Measurements from ENCODE around the gene ALDH1A3. TPM values are rescaled to one million over a fixed set of nuclear protein-coding genes. Genes with fewer than 3 reads are reported as not detected.

Gene ALDH1A3
- total and polyA plus RNA-seq, 4 donors = 0.79 to 8.4 (median 1.4) TPM

GRCh38 chr15:100875976-100876375, 3.7 kb upstream of the ALDH1A3 start:
- peaks cover 3 to 14% (median 7%) of the 10 kb centered on the region in 4 donors for H3K4me1 ChIP-seq (ENCODE audit: control insufficient read depth in 4 of 4, insufficient read depth in 4 of 4, low read length in 3 of 4)
- DNase-seq (ENCODE audit: low spot score) = no peak
- H3K4me3 ChIP-seq (ENCODE audit: low read depth in 1 of 3, low read length in 3 of 3) = no peak overlapping the region
- H3K27ac ChIP-seq (ENCODE audit: low read depth in 1 of 2, low read length in 2 of 2) = no peak overlapping the region
- H3K9me3 ChIP-seq (ENCODE audit: control insufficient read depth in 4 of 4, low read length in 3 of 4) = no peaks in the 10 kb centered on the region
- WGBS = 88% methylated on average over 7 of the region's 7 CpGs
- H3K36me3 ChIP-seq (ENCODE audit: control insufficient read depth in 4 of 4, insufficient read depth in 3 of 4, low read depth in 1 of 4, low read length in 3 of 4) = no peaks in the 10 kb centered on the region
- H3K9ac ChIP-seq (ENCODE audit: low read depth in 1 of 2, low read length in 2 of 2) = no peak overlapping the region
- peaks cover 0 to 10% (median 6%) of the 10 kb centered on the region in 4 donors for H3K27me3 ChIP-seq (ENCODE audit: control insufficient read depth in 4 of 4, insufficient read depth in 4 of 4, low read length in 3 of 4)
- no peak for TF ChIP-seq RXRA (IDR thresholded peaks at IDR 0.05)
- TF ChIP-seq JUND (IDR thresholded peaks at IDR 0.05) = no peak
- TF ChIP-seq MAX (IDR thresholded peaks at IDR 0.05) = no peak

GRCh38 chr15:100877551-100877950, 2.1 kb upstream of the ALDH1A3 start:
- no peak overlapping the region for H3K9ac ChIP-seq (ENCODE audit: low read depth in 1 of 2, low read length in 2 of 2)
- peaks cover 5 to 20% (median 7%) of the 10 kb centered on the region in 4 donors for H3K27me3 ChIP-seq (ENCODE audit: control insufficient read depth in 4 of 4, insufficient read depth in 4 of 4, low read length in 3 of 4)
- peaks cover 3 to 14% (median 7%) of the 10 kb centered on the region in 4 donors for H3K4me1 ChIP-seq (ENCODE audit: control insufficient read depth in 4 of 4, insufficient read depth in 4 of 4, low read length in 3 of 4)
- 72% methylated on average over 10 of the region's 10 CpGs for WGBS
- H3K27ac ChIP-seq (ENCODE audit: low read depth in 1 of 2, low read length in 2 of 2) = no peak overlapping the region
- H3K9me3 ChIP-seq (ENCODE audit: control insufficient read depth in 4 of 4, low read length in 3 of 4) = no peaks in the 10 kb centered on the region
- H3K4me3 ChIP-seq (ENCODE audit: low read depth in 1 of 3, low read length in 3 of 3) = no peak overlapping the region
- DNase-seq (ENCODE audit: low spot score) = no peak
- H3K36me3 ChIP-seq (ENCODE audit: control insufficient read depth in 4 of 4, insufficient read depth in 3 of 4, low read depth in 1 of 4, low read length in 3 of 4) = no peaks in the 10 kb centered on the region
- TF ChIP-seq RAD21 (IDR thresholded peaks at IDR 0.05) (no peak), HNF4A (conservative IDR thresholded peaks at IDR 0.05) (no peak), JUND (IDR thresholded peaks at IDR 0.05) (no peak), NR2F2 (IDR thresholded peaks at IDR 0.05) (no peak), HNF4G (IDR thresholded peaks at IDR 0.05) (no peak), REST (IDR thresholded peaks at IDR 0.05) (no peak), FOXA2 (IDR thresholded peaks at IDR 0.05) (no peak), SP1 (IDR thresholded peaks at IDR 0.05) (no peak), GABPA (IDR thresholded peaks at IDR 0.05 in 1 of 2, conservative IDR thresholded peaks at IDR 0.05 in 1 of 2) (no peak), RXRA (IDR thresholded peaks at IDR 0.05) (no peak), FOXA1 (IDR thresholded peaks at IDR 0.05) (no peak), MAX (IDR thresholded peaks at IDR 0.05) (no peak), EGR1 (IDR thresholded peaks at IDR 0.05; ENCODE audit: low read depth in 2 of 2) (no peak), YY1 (IDR thresholded peaks at IDR 0.05) (no peak), ATF3 (IDR thresholded peaks at IDR 0.05) (no peak), TAF1 (conservative IDR thresholded peaks at IDR 0.05) (no peak)
- TF ChIP-seq, protein P1, sequence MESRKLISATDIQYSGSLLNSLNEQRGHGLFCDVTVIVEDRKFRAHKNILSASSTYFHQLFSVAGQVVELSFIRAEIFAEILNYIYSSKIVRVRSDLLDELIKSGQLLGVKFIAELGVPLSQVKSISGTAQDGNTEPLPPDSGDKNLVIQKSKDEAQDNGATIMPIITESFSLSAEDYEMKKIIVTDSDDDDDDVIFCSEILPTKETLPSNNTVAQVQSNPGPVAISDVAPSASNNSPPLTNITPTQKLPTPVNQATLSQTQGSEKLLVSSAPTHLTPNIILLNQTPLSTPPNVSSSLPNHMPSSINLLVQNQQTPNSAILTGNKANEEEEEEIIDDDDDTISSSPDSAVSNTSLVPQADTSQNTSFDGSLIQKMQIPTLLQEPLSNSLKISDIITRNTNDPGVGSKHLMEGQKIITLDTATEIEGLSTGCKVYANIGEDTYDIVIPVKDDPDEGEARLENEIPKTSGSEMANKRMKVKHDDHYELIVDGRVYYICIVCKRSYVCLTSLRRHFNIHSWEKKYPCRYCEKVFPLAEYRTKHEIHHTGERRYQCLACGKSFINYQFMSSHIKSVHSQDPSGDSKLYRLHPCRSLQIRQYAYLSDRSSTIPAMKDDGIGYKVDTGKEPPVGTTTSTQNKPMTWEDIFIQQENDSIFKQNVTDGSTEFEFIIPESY (IDR thresholded peaks at IDR 0.05) = no peak
- TF ChIP-seq, protein P2, sequence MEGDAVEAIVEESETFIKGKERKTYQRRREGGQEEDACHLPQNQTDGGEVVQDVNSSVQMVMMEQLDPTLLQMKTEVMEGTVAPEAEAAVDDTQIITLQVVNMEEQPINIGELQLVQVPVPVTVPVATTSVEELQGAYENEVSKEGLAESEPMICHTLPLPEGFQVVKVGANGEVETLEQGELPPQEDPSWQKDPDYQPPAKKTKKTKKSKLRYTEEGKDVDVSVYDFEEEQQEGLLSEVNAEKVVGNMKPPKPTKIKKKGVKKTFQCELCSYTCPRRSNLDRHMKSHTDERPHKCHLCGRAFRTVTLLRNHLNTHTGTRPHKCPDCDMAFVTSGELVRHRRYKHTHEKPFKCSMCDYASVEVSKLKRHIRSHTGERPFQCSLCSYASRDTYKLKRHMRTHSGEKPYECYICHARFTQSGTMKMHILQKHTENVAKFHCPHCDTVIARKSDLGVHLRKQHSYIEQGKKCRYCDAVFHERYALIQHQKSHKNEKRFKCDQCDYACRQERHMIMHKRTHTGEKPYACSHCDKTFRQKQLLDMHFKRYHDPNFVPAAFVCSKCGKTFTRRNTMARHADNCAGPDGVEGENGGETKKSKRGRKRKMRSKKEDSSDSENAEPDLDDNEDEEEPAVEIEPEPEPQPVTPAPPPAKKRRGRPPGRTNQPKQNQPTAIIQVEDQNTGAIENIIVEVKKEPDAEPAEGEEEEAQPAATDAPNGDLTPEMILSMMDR (IDR thresholded peaks at IDR 0.05; ENCODE audit: low read depth, low read length, missing input control) = no peak
